Heart right ventricle (tissue), 16 donors: ENCODE data around the gene SLC26A4. TPM values are rescaled to one million over a fixed set of nuclear protein-coding genes. Genes with fewer than 3 reads are reported as not detected.

Experiments used
- ATAC-seq, 8 donors: fragments of 200-7000 bp; cut with Tn5 transposase; one replicate each; pipeline ENCODE4 v1.9.1; 2020; ENCODE audit warnings: mild to moderate bottlenecking in 8 of 8, moderate library complexity in 8 of 8, moderate number of reproducible peaks in 1 of 8
- DNase-seq, 2 donors: peaks; one replicate each; pipeline ENCODE4 v3.0.0-alpha.2; 2020
- H3K27ac ChIP-seq, 10 donors: fragments of 200-600 bp; sonication (generic) in 2 of 10; one replicate each; pipeline versions ENCODE4 v1.5.0 to v1.8.0; 2020 to 2022; ENCODE audit warnings: mild to moderate bottlenecking in 3 of 10
- H3K27me3 ChIP-seq, 7 donors: fragments of 200-600 bp; one replicate each; pipeline ENCODE4 v1.8.0; 2021 to 2022; ENCODE audit warnings: mild to moderate bottlenecking in 2 of 7
- H3K36me3 ChIP-seq, 9 donors: fragments of 200-600 bp; sonication (generic) in 1 of 9; one replicate each; pipeline versions ENCODE4 v1.5.0 to v1.8.0; 2020 to 2022; ENCODE audit warnings: mild to moderate bottlenecking in 2 of 9
- H3K4me1 ChIP-seq, 9 donors: fragments of 200-600 bp; sonication (generic) in 1 of 9; one replicate each; pipeline versions ENCODE4 v1.5.0 to v1.8.0; 2020 to 2022; ENCODE audit warnings: mild to moderate bottlenecking in 4 of 9
- H3K4me3 ChIP-seq, 10 donors: fragments of 200-600 bp; sonication (generic) in 2 of 10; one replicate each; pipeline versions ENCODE4 v1.5.0 to v1.8.0; 2020 to 2022; ENCODE audit warnings: mild to moderate bottlenecking in 7 of 10, moderate library complexity in 2 of 10
- H3K9me3 ChIP-seq, 11 donors: fragments of 200-600 bp in 10 of 11; sonication (generic) in 2 of 11; one replicate each; pipeline versions ENCODE4 v1.5.0 to v1.8.0; 2013 to 2022; ENCODE audit warnings: mild to moderate bottlenecking in 2 of 11, control low read depth in 1 of 11, moderate library complexity in 1 of 11
- CTCF ChIP-seq, 9 donors: fragments of 200-600 bp; sonication (generic) in 2 of 9; IDR thresholded peaks; one replicate each; pipeline versions ENCODE4 v1.5.0 to v1.8.0; 2021 to 2022; ENCODE audit warnings: antibody characterized with exemption in 9 of 9, mild to moderate bottlenecking in 5 of 9, moderate library complexity in 1 of 9
- WGBS, 2 donors: extraction: QIAGEN DNeasy Blood & Tissue Kit; methylation state at CpG; one replicate each; pipeline ENCODE4 v1.1.7; 2013; ENCODE audit warnings: inconsistent platforms in 1 of 2; 5-methylcytosine and 5-hydroxymethylcytosine counted together
- intact Hi-C, 10 donors: fragments of 100-400 bp; cut with DNase I; formaldehyde crosslinking; loops; one replicate each; pipeline versions ENCODE4 v1.11.1 to v1.14.2; 2022
- polyA plus RNA-seq, 2 donors: library from polyadenylated mRNA; stranded (reverse); fragments of 200-250 nt; gene quantifications; one replicate each; pipeline ENCODE4 v1.2.3, GENCODE V29; 2013
- total RNA-seq, 10 donors: library from RNA; stranded (reverse); fragmentation: NEBNext Ultra II Directional in 3 of 10; extraction: Animal tissue kit (Norgen Biotek cat#: 25700) in 3 of 10; gene quantifications; one replicate each; pipeline versions ENCODE4 v1.2.1 to v1.2.4, GENCODE V29; 2021 to 2023
- donor health status: Arrhythmogenic right ventricular cardiomyopathy.
- donor health status: ischemic (EF 13 %, LVEDD 7.1; RV severe dilation, severe dysfunction).
- donor health status: healthy with polysubstance abuse.
- donor health status: DM: no; HTN: yes; CAD: no.
- donor health status: DM: no; HTN: no; CAD: no.
- donor health status: ischemic (EF 25% LVEDD 6.9; RV normal size, moderate dysfunction).
- donor health status: ischemic (EF 25% LVEDD 5.7; RV mildly dilated, moderate dysfunction).
- donor health status: healthy.
- donor health status: DM: yes; HTN: yes; CAD: no.
- donor health status: Ischemic cardiomyopathy.
- donor health status: ischemic (EF 35%, LVEDD 5.7; RV mildly dilated, moderate dysfunction).
- donor health status: nonischemic (EF 11% LVEDD 7.7; RV severe dilation, severe dysfunction).
- donor health status: DM: yes; HTN: yes; CAD: no.
- donor health status: PGD.
- donor health status: ischemic (EF 29% LVEDD 5.4; RV normal size, mild dysfunction).
- donor health status: nonischemic (EF 23%, LVEDD 6.1; RV moderate dilation, normal function).

The SLC26A4 gene
- total and polyA plus RNA-seq, 12 donors: 0.15 to 1.2 (median 0.69) TPM

GRCh38 chr7:107703872-107704271 lies 43.2 kb downstream of the SLC26A4 start:
- Histone ChIP-seq H3K27me3 (no peaks in the 10 kb centered on the region), H3K36me3 (no peaks in the 10 kb centered on the region), H3K4me3 (no peak overlapping the region), H3K4me1 (peaks cover 0 to 7% (median 0%) of the 10 kb centered on the region in 9 donors), H3K9me3 (no peaks in the 10 kb centered on the region), H3K27ac (no peak overlapping the region)
- ATAC-seq: no peak
- no peak for TF ChIP-seq CTCF (IDR thresholded peaks at IDR 0.05)
- intact Hi-C loops: no loop called here
- WGBS, 2 donors: 62% methylated on average over 3 of the region's 3 CpGs
- DNase-seq: no peak

- H3K27ac ChIP-seq: no peak overlapping the region
- 97 to 98% methylated on average over 2 of the region's 2 CpGs for WGBS, 2 donors
- H3K27me3 ChIP-seq: no peaks in the 10 kb centered on the region
- TF ChIP-seq CTCF (IDR thresholded peaks at IDR 0.05): no peak
- no peaks in the 10 kb centered on the region for H3K9me3 ChIP-seq
- no peak overlapping the region for H3K4me3 ChIP-seq
- H3K36me3 ChIP-seq: peaks cover 0 to 7% (median 0%) of the 10 kb centered on the region in 9 donors
- intact Hi-C loops: no loop called here
- ATAC-seq (no peak), DNase-seq (no peak)
- H3K4me1 ChIP-seq: peaks cover 0 to 2% (median 0%) of the 10 kb centered on the region in 9 donors
Observed at GRCh38 chr7:107708956-107709355, 48.3 kb downstream of the SLC26A4 start.

- DNase-seq (no peak), ATAC-seq (no peak)
- 82 to 83% methylated on average over 1 of the region's 1 CpG for WGBS, 2 donors
- Histone ChIP-seq H3K4me3 (no peak overlapping the region), H3K27me3 (no peaks in the 10 kb centered on the region), H3K9me3 (no peaks in the 10 kb centered on the region), H3K4me1 (no peaks in the 10 kb centered on the region), H3K36me3 (peaks cover 0 to 7% (median 0%) of the 10 kb centered on the region in 9 donors), H3K27ac (no peak overlapping the region)
- intact Hi-C loops: no loop called here
- no peak for TF ChIP-seq CTCF (IDR thresholded peaks at IDR 0.05)
Observed at GRCh38 chr7:107711301-107711700, 50.7 kb downstream of the SLC26A4 start.

DNA sequence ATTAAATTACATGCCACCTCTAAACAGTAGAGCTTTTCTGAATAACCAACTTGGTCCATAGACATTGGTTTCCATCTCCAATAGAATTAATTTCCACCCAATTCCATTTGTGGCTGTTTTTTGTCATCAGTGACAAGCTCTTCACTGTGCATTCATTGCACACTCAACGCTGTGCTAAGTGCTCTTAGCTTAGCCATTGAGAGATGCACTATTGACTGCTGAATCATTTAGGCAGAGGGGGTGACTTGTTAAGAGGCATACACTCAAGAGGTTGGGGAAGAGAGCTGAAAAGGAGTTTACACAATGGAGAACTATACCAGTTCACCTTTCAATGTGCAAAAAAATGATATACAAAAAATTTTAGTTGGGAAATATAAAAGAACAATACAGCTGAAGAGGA lies 51.4 kb downstream of the SLC26A4 start:
- intact Hi-C loops: no loop called here
- H3K36me3 ChIP-seq: peaks cover 0 to 7% (median 0%) of the 10 kb centered on the region in 9 donors
- WGBS, 2 donors: 60 to 72% methylated on average over 1 of the region's 1 CpG
- H3K27me3 ChIP-seq: no peaks in the 10 kb centered on the region
- H3K9me3 ChIP-seq: no peaks in the 10 kb centered on the region
- TF ChIP-seq CTCF (IDR thresholded peaks at IDR 0.05): no peak
- ATAC-seq (no peak), DNase-seq (no peak)
- H3K4me3 ChIP-seq: no peak overlapping the region
- no peaks in the 10 kb centered on the region for H3K4me1 ChIP-seq
- no peak overlapping the region for H3K27ac ChIP-seq
